ENCODE results near the gene LZTS2.

DNA sequence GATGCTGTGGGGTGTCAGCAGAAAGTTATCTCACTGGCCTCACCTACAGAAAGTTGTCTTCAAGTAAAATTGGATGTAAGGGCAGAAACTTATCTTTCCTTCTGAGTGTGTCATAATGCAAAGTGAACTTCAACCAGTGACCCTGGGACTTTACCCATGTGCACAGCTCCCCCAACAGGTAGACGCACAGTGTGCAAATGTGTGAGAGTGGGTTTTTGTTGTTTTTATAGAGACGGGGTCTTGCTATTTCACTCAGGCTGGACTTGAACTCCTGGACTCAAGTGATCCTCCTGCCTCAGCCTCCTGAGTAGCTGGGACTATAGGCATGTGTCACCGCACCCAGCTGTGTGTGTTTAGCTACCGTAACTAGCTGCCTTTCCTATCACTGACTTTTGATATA is 55.8 kb downstream of the LZTS2 start:
- TF ChIP-seq, protein P1, sequence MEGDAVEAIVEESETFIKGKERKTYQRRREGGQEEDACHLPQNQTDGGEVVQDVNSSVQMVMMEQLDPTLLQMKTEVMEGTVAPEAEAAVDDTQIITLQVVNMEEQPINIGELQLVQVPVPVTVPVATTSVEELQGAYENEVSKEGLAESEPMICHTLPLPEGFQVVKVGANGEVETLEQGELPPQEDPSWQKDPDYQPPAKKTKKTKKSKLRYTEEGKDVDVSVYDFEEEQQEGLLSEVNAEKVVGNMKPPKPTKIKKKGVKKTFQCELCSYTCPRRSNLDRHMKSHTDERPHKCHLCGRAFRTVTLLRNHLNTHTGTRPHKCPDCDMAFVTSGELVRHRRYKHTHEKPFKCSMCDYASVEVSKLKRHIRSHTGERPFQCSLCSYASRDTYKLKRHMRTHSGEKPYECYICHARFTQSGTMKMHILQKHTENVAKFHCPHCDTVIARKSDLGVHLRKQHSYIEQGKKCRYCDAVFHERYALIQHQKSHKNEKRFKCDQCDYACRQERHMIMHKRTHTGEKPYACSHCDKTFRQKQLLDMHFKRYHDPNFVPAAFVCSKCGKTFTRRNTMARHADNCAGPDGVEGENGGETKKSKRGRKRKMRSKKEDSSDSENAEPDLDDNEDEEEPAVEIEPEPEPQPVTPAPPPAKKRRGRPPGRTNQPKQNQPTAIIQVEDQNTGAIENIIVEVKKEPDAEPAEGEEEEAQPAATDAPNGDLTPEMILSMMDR (IDR thresholded peaks at IDR 0.05): no peak
- TF ChIP-seq POLR2A (IDR thresholded peaks at IDR 0.05) (no peak), EP300 (IDR thresholded peaks at IDR 0.05) (no peak)
